Left lobe of liver (tissue), 2 donors: Measurements from ENCODE around the gene TWF1. TPM values are rescaled to one million over a fixed set of nuclear protein-coding genes. Genes with fewer than 3 reads are reported as not detected.
"Not testable (repeated sequence)": the region's sequence is repeated elsewhere in the genome, so short reads cannot be mapped to it uniquely, and the experiment has no call there.

Experiments
- ATAC-seq: fragments of 200-7000 bp; cut with Tn5 transposase; one replicate; pipeline ENCODE4 v1.9.1; 2020; ENCODE audit warnings: mild to moderate bottlenecking, moderate library complexity
- DNase-seq: peaks from one replicate; pipeline ENCODE4 v3.0.0-alpha.2; 2020; ENCODE audit warnings: low spot score
- total RNA-seq: library from RNA; stranded (reverse); gene quantifications from one replicate; pipeline ENCODE4 v1.2.1, GENCODE V29; 2021
- donor health status: DM: no; HTN: no; CAD: no; lungs with moderate emphysema.
- donor health status: DM: no; HTN: yes; CAD: no.

TWF1 gene
- total RNA-seq, 1 donor from 2014 or later, result 29.0 TPM

DNA sequence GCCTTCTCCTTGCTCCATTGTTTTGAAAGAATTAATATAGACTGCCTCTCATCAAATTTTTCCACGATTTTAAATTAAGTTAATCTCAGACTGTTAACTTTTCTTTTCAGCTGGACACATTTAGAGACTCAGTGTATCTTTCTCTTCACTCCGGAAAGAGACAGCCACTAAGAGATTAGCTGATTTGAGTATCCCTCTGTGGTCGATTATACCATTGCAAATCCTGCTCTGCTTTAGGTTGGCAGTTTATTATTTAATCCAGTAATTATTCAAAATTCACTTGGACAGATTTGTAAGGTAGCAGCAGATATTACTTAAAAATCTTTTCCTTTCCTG lies 588 bp upstream of the TWF1 start:
- ATAC-seq (no peak), DNase-seq (no peak)

DNA sequence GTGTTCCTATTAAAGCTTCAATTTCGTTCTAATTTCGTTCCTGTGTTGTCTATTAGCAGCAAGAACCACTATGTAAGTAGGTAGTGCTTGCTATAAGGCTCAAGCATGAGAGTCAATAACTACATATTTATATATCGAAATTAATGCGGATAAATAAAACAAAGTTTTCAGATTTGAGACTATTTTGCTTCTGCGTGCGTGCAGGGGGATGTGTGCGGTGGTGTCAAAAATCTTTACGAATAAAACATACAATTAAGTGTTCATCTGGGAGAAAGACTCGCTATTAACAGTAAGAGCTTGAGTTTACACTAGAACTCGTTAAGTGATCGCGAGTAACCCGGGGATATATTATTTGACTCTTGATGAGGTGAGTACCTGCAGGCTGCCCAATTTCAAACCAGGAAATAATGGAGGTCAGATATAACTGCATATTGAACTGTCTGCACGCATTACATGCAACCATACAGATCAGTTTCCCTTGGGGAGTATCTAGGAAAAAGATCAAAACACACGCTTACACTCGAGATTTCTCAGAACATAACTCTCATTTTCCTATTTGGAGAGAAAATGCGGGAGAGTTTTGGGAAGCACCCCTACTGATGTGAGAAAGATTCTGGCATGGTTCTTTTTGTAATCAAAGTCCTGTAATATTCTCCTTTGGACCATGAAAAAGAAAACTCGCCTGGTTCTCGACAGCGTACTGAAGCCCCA lies 813 bp downstream of the TWF1 start:
- ATAC-seq (peak; percentile 4), DNase-seq (no peak)

DNA sequence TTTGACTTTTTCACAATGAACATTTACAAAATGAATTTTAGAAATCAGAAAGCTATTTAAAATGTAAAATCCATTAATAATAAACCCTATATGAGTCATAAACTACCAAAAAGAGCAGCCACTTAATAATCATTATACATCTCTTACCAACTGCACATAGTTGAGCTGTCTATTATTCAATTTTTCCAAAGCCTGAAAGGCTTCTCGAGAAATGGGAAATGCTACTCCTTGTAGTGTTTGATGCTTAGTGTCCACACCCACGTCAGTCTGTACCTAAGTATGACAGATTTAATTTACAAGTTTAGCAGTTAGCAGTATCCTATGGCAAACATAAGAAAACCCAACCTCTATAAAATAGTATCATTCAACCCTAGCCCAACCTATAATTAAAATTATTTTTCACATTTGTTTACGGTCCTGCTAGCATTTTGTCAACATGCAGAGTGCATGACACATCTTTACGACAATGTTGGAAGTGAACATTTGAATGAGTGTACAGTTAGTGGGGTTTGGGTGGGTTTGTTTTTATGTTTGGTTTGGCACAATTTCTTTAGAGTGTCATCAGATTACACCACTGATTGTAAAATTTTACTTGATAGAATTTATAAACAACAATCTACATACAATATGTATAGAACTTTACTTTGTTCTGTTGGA lies 8.4 kb downstream of the TWF1 start:
- ATAC-seq (no peak), DNase-seq (no peak)

GRCh38 chr12:43795716-43796280 lies 10.3 kb downstream of the TWF1 start:
- DNase-seq (no peak), ATAC-seq (no peak)

DNA sequence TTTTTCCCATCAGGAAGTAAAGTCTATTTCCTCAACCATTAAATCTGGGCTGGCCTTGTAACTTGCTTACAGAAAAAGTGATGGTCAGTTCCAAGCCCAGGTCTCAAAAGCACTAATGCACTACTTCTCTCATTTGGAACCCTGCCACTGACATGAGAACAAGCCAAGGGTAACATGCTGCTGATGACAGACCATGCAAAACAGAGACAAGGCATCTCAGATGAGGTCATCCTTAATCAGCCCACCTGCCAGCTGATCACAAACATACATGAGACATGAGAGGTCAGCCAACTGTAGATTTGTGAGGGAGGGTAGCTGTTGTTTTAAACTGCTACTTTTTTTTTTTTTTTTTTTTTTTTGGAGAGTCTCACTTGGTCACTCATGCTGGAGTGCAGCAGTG lies 16.2 kb downstream of the TWF1 start:
- ATAC-seq, result no peak
- DNase-seq, result no peak

GRCh38 chr12:43786899-43787693 lies 19.0 kb downstream of the TWF1 start:
- ATAC-seq, result no peak
- no peak for DNase-seq

- ATAC-seq, result peak; percentile 41
- no peak for DNase-seq
These were observed 29.6 kb downstream of the TWF1 start for GRCh38 chr12:43776498-43776897.

DNA sequence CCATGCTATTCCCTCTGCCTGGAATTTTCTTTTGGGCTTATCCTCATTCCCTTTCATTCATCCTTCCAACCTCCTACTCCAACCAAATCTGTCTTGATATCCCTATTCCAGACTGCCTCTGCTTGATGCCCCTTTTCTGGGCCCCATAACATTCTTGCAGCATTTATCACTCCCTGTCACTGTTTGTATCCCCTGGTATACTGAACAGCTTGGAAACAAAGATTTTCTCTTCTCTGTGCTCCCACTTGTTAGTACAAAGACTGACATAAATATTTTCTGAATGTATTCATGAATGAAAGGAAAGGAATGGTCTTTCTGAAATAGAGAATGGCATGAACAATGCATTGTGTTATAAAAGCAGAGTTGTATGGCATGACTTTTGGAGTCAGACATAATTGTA lies 39.8 kb downstream of the TWF1 start:
- DNase-seq (no peak), ATAC-seq (no peak)

- ATAC-seq (no peak), DNase-seq (no peak)
These were observed 41.6 kb downstream of the TWF1 start for GRCh38 chr12:43764528-43764927.

- ATAC-seq (no peak), DNase-seq (no peak)
These were observed 42.3 kb downstream of the TWF1 start for GRCh38 chr12:43763769-43764168.

GRCh38 chr12:43762596-43762995 lies 43.5 kb downstream of the TWF1 start:
- ATAC-seq (no peak), DNase-seq (no peak)

GRCh38 chr12:43761500-43761899 lies 44.6 kb downstream of the TWF1 start:
- DNase-seq (no peak), ATAC-seq (no peak)

- no peak for DNase-seq
These were observed 45.7 kb downstream of the TWF1 start for GRCh38 chr12:43760396-43760795.

DNA sequence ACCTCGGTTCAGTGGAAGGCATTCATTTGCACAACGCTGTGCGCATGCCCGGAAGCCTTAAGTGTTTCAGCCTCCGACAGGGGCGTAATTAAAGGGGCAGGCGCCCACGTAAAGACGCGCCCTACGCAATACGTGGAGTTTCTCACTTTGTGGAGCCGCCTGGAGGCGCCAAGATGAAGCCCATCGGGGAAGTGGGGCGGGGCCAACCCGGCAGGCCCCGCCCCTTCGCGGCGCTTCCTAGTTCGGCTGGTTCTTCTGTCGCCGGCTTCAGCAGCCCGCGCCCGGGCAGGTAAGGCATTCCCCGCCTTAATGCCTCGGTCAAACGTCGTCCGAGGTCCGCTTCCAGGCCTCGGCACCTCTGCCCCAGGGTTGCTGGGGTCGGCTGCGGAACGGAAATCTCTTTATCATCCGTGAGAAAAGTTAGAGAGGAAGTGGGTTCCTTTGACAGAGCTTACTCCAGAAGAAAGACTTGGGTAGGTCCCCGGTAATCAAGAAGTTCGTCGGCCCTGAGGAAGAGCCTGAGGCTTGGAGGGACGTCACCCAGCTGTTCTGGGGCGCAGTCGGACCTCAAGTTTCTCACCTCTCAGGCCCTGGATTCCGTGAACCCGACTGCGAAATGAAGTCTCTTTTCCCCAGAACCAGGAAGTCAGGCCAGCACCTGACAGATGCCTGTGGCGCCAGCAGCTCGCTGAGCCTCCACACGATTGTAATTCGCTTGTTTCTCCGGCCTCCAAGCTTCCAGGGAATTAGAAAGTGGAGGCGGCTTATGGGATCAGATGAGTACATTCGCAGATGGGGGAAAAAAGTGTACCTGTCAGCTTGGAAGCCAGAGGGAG lies 47.2 kb downstream of the TWF1 start, which contains the start of the genes IRAK4 and PUS7L:
IRAK4 (plus strand) TSS at position 224 of the 836 bp plus-strand sequence. CDS start 9,161 bp downstream, outside the sequence.
PUS7L (minus strand) TSS at position 63 of the 836 bp plus-strand sequence. CDS start 3,545 bp downstream, outside the sequence.
- DNase-seq (peak; percentile 97), ATAC-seq (peak; percentile 98)

More at GRCh38 chr12:43760396-43760795, 45.7 kb downstream of the TWF1 start:
- no peak for ATAC-seq

DNA sequence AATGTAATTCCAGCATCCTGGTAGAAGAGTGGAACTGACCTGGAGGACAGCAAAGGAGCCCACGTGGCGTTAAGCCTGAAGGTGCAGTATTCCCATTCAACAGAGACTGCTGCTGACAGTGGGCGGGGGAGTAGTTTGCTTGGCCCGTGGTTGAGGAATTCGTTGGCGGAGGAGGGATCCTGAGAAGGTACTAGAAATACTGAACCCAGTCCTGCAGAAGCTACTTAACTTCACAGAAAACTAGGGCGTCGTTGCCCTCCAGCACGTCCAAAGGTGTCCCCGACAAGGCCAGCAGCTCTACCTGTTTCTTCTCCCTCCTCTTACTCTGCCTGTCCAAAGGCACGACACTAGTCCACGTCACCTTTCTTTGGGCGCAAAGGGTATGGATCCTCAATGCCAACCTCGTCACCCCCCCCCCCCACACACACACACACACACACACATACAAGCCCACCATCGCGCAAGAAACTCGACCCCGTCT lies 47.8 kb downstream of the TWF1 start:
- DNase-seq (no peak), ATAC-seq (peak; percentile 52)

DNA sequence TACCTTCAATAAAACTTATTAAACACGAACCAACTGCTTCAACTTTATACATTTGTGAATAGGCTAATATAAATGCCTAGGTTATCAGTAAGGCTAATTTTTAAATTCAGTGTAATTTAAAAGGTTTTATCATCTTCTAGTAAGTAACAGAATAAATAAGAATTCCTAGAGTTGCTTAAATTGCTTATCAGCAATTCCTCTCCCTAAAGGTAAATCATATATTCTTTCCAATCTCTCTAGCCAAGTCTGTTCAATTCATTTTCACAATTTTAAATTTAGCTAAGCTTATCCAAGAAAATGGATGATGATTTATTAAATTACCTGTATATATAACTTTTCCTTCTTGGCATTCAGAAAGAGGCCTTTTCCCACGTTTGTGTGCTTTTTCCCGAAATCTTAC lies 52.1 kb downstream of the TWF1 start:
- ATAC-seq, result no peak

GRCh38 chr12:43751360-43751759 lies 54.8 kb downstream of the TWF1 start:
- ATAC-seq, DNase-seq: not testable (repeated sequence)

More for the DNA sequence above, 52.1 kb downstream of the TWF1 start:
- no peak for DNase-seq

DNA sequence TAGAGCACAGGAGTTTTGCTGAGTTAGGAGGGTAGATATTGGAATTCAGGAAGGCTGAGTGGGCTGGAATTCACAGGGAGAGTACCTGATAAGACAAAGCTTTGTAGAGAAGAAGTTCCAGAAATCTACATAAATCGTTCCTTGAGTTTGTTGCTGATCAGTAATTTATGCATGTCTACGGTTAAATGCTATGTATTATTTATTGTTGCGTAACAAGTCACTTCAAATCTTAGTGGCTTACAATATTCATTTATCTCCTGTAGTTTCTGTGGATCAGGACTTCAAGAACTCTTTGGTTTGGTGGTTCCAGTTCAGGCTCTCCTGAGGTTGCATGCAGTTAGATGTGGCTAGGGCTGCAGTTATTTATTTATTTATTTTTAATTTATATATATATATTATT lies 55.3 kb downstream of the TWF1 start:
- no peak for ATAC-seq
- DNase-seq, result no peak

DNA sequence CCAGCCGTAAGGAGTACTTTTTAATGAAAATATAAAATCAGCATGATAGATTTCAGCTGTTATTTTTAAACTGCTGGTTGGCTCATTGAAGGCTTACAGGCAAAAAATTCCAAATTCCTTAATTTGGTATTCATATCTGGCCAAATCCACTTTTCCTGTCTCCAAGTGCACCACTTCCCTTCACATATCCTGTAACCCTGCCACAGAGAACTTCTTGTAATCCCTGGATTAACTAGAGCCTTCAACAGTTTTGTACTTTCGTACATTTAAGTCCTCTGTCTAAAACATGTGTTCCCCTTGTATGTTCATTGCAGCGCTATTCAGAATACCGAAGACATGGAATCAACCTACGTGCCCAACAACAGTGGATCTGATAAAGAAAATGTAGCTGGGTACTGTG lies 57.1 kb downstream of the TWF1 start:
- DNase-seq (no peak), ATAC-seq (no peak)

- DNase-seq (no peak), ATAC-seq (no peak)
These were observed 61.3 kb downstream of the TWF1 start for GRCh38 chr12:43744826-43745225.
